Inflammatory macrophage (primary cell): ENCODE results near the gene IER5.
A peak's percentile ranks its signal among the peaks of the same experiment; 100 is the strongest.

Experiments
- DNase-seq, 2 donors: peaks; one replicate each; pipeline ENCODE4 v3.0.0-alpha.2; 2020 to 2022

IER5 gene

GRCh38 chr1:181099152-181100014, 10.9 kb downstream of the IER5 start:
- no peak for DNase-seq

GRCh38 chr1:181100015-181100905, 11.8 kb downstream of the IER5 start:
- peak in 1 of 2 donors; percentile 27 for DNase-seq

GRCh38 chr1:181100934-181101333, 12.4 kb downstream of the IER5 start:
- no peak for DNase-seq

GRCh38 chr1:181101581-181102226, 13.2 kb downstream of the IER5 start:
- no peak for DNase-seq

GRCh38 chr1:181102841-181103240, 14.3 kb downstream of the IER5 start:
- no peak for DNase-seq

GRCh38 chr1:181103399-181103798, 14.9 kb downstream of the IER5 start:
- DNase-seq, result no peak

- DNase-seq, result no peak
Observed at GRCh38 chr1:181104042-181104789, 15.7 kb downstream of the IER5 start.

GRCh38 chr1:181104790-181105133, 16.3 kb downstream of the IER5 start:
- DNase-seq, result no peak

GRCh38 chr1:181105134-181106021, 16.9 kb downstream of the IER5 start:
- DNase-seq, result peak; percentile 79 to 84

GRCh38 chr1:181106022-181106312, 17.5 kb downstream of the IER5 start:
- no peak for DNase-seq

GRCh38 chr1:181106479-181106878, 18.0 kb downstream of the IER5 start:
- no peak for DNase-seq

- DNase-seq, result no peak
Observed at GRCh38 chr1:181107711-181108110, 19.2 kb downstream of the IER5 start.

GRCh38 chr1:181108304-181108867, 19.9 kb downstream of the IER5 start:
- no peak for DNase-seq

- DNase-seq, result no peak
Observed at GRCh38 chr1:181110013-181110412, 21.5 kb downstream of the IER5 start.

GRCh38 chr1:181111559-181111958, 23.1 kb downstream of the IER5 start:
- peak in 1 of 2 donors; percentile 61 for DNase-seq

- peak; percentile 86 to 94 for DNase-seq
Observed at GRCh38 chr1:181112071-181112929, 23.8 kb downstream of the IER5 start.

- no peak for DNase-seq
Observed at GRCh38 chr1:181113059-181113641, 24.6 kb downstream of the IER5 start.

- DNase-seq, result no peak
Observed at GRCh38 chr1:181114574-181115367, 26.3 kb downstream of the IER5 start.

- DNase-seq, result no peak
Observed at GRCh38 chr1:181115368-181115684, 26.8 kb downstream of the IER5 start.
